K562 (cell line): Measurements from ENCODE around the gene CIART. TPM values are rescaled to one million over a fixed set of nuclear protein-coding genes. Genes with fewer than 3 reads are reported as not detected.
A peak's percentile ranks its signal among the peaks of the same experiment; 100 is the strongest.

Experiments
- CC2D1A ChIP-seq: fragments of 450-650 bp; IDR thresholded peaks from 2 replicates; pipeline ENCODE4 v1.6.1; 2017; ENCODE audit warnings: mild to moderate bottlenecking
- GATA2 ChIP-seq: sonication (generic); formaldehyde crosslinking; IDR thresholded peaks from 2 replicates; pipeline ENCODE4 v1.4.0; 2020; ENCODE audit warnings: mild to moderate bottlenecking, missing genetic modification reagents
- ILF3 ChIP-seq: fragments of 450-650 bp; IDR thresholded peaks from 2 replicates; pipeline ENCODE4 v1.6.1; 2018; ENCODE audit warnings: antibody characterized with exemption, mild to moderate bottlenecking, moderate library complexity, borderline replicate concordance
- PHF21A ChIP-seq: fragments of 450-650 bp; IDR thresholded peaks from 2 replicates; pipeline ENCODE4 v1.6.1; 2017; ENCODE audit warnings: low read depth, borderline replicate concordance
- RFX5 ChIP-seq: IDR thresholded peaks from 2 replicates; pipeline ENCODE4 v1.6.1; 2011; ENCODE audit warnings: low read depth, mild to moderate bottlenecking, improper control_type of control experiment, low read length
- SMC3 ChIP-seq: conservative IDR thresholded peaks from 2 replicates; pipeline ENCODE4 v1.6.1; 2011; ENCODE audit warnings: low read depth, low read length, improper control_type of control experiment; ENCODE audit not compliant: insufficient read depth
- SRSF9 ChIP-seq: fragments of 200-400 bp; formaldehyde crosslinking; IDR thresholded peaks from 2 replicates; pipeline ENCODE4 v1.6.1; 2017; ENCODE audit warnings: low read depth, low read length, borderline replicate concordance
- TAF1 ChIP-seq: IDR thresholded peaks from 2 replicates; pipeline ENCODE4 v1.6.1; 2011; ENCODE audit warnings: mild to moderate bottlenecking, low read length, moderate library complexity; ENCODE audit not compliant: insufficient read depth, control insufficient read depth, severe bottlenecking; ENCODE audit errors: extremely low read depth
- TEAD4 ChIP-seq, 2 experiments: sonication (generic) in 1 of 2; formaldehyde crosslinking in 1 of 2; IDR thresholded peaks; 2 replicates each; pipeline versions ENCODE4 v1.6.1 to v1.8.0; 2012 to 2022; ENCODE audit warnings: borderline replicate concordance in 1 of 2, inconsistent platforms in 1 of 2, low read length in 1 of 2, mild to moderate bottlenecking in 1 of 2, missing genetic modification reagents in 1 of 2
- TRIM24 ChIP-seq, 2 experiments: fragments of 450-650 bp; IDR thresholded peaks; 2 replicates each; pipeline ENCODE4 v1.6.1; 2016
- ZBTB7A ChIP-seq: IDR thresholded peaks from 2 replicates; pipeline ENCODE4 v1.6.1; 2011; ENCODE audit warnings: low read depth, mild to moderate bottlenecking, low read length, moderate library complexity, borderline replicate concordance; ENCODE audit not compliant: control insufficient read depth
- ZNF785 ChIP-seq: fragments of 250-450 bp; sonication (Bioruptor Pico); IDR thresholded peaks from 2 replicates; pipeline ENCODE4 v1.4.0; 2020; ENCODE audit warnings: mild to moderate bottlenecking
- polyA plus RNA-seq, 8 experiments: library from polyadenylated mRNA; depleted of rRNA in 4 of 8; stranded (reverse) in 5 of 8; unstranded in 3 of 8; fragments of >200 nt; fragmentation: Nextera tagmentation in 2 of 8; fragmentation: Illumina TruSeq in 1 of 8; extraction: Ambion mirVana in 2 of 8; extraction: Trizol in 1 of 8; gene quantifications; 2 replicates each; pipeline versions ENCODE4 v1.2.1 to v1.2.3, GENCODE V29; 2011 to 2014; ENCODE audit warnings: inconsistent platforms in 1 of 8, missing spikeins in 1 of 8
- total RNA-seq, 7 experiments: library from RNA; depleted of rRNA in 6 of 7; stranded (reverse); fragments of >200 nt in 6 of 7; fragmentation: Illumina TruSeq in 2 of 7; extraction: Trizol in 2 of 7; gene quantifications; 2 replicates each; pipeline versions ENCODE4 v1.2.1 to v1.2.3, GENCODE V29; 2011 to 2021; ENCODE audit warnings: low replicate concordance in 1 of 7
- TF ChIP-seq, protein P1 (sequence below): fragments of 450-650 bp; IDR thresholded peaks from 2 replicates; pipeline ENCODE4 v1.6.1; 2016; ENCODE audit warnings: mild to moderate bottlenecking, moderate library complexity
- TF ChIP-seq, protein P2 (sequence below): sonication (generic); IDR thresholded peaks from 2 replicates; pipeline ENCODE4 v1.6.1; 2016

The CIART gene
- total and polyA plus RNA-seq, 9 of the 15 experiments (the other 6 are each of a cell fraction or from before 2014, with no cell fraction given) = 0.07 to 0.35 (median 0.19) TPM; not detected in 2

DNA sequence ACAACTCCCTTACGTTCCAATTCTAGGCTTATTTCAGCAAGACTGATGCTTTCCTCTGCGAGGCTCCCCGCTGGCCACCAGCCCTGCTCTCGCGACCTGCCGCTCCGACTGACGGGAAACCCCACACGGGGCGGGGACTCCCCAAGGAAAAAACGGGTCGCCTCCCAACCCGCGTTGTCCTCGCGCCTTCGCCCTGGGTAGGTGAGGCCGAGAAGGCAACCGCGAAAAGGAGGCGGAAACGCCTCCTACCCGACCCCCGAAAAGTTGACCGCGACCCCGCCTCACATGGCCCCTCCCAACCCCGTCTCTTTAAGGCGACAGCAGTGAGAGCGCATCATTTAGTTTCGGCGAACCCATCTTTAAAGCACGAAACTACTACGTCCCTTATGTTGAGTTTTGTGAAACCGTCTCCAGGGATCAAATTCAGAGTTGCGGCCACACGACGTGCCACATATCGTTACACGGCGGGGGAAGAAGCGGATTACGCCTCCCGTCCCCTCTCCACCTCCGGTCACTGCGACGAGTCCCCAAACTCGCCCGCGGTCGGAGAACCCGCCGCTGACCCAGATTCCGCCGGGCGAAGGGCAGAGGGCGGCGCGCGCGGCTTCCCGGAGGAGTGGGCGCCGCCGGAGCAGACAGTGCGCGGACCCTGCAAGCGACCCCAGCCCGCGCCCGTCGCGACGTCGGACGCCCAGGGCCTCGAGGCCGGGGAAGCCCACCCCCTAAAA is 47.6 kb upstream of the CIART start (continued):
- TF ChIP-seq RFX5 (no peak), PHF21A (no peak), GATA2 (no peak), ZNF785 (no peak), TRIM24 (IDR thresholded peaks at IDR 0.05) (0 out of 4 replicates have a peak, but pooled peaks of 1 of the 2 experiments have one; percentile 19), ZBTB7A (peak; percentile 98), SMC3 (no peak), TEAD4 (IDR thresholded peaks at IDR 0.05; ENCODE audit: low read length) (no peak), TEAD4 (CRISPR knock-in tag; IDR thresholded peaks at IDR 0.05; ENCODE audit: borderline replicate concordance) (no peak), SRSF9 (no peak), ILF3 (no peak), TAF1 (peak; percentile 74), CC2D1A (no peak)
- TF ChIP-seq, protein P1, sequence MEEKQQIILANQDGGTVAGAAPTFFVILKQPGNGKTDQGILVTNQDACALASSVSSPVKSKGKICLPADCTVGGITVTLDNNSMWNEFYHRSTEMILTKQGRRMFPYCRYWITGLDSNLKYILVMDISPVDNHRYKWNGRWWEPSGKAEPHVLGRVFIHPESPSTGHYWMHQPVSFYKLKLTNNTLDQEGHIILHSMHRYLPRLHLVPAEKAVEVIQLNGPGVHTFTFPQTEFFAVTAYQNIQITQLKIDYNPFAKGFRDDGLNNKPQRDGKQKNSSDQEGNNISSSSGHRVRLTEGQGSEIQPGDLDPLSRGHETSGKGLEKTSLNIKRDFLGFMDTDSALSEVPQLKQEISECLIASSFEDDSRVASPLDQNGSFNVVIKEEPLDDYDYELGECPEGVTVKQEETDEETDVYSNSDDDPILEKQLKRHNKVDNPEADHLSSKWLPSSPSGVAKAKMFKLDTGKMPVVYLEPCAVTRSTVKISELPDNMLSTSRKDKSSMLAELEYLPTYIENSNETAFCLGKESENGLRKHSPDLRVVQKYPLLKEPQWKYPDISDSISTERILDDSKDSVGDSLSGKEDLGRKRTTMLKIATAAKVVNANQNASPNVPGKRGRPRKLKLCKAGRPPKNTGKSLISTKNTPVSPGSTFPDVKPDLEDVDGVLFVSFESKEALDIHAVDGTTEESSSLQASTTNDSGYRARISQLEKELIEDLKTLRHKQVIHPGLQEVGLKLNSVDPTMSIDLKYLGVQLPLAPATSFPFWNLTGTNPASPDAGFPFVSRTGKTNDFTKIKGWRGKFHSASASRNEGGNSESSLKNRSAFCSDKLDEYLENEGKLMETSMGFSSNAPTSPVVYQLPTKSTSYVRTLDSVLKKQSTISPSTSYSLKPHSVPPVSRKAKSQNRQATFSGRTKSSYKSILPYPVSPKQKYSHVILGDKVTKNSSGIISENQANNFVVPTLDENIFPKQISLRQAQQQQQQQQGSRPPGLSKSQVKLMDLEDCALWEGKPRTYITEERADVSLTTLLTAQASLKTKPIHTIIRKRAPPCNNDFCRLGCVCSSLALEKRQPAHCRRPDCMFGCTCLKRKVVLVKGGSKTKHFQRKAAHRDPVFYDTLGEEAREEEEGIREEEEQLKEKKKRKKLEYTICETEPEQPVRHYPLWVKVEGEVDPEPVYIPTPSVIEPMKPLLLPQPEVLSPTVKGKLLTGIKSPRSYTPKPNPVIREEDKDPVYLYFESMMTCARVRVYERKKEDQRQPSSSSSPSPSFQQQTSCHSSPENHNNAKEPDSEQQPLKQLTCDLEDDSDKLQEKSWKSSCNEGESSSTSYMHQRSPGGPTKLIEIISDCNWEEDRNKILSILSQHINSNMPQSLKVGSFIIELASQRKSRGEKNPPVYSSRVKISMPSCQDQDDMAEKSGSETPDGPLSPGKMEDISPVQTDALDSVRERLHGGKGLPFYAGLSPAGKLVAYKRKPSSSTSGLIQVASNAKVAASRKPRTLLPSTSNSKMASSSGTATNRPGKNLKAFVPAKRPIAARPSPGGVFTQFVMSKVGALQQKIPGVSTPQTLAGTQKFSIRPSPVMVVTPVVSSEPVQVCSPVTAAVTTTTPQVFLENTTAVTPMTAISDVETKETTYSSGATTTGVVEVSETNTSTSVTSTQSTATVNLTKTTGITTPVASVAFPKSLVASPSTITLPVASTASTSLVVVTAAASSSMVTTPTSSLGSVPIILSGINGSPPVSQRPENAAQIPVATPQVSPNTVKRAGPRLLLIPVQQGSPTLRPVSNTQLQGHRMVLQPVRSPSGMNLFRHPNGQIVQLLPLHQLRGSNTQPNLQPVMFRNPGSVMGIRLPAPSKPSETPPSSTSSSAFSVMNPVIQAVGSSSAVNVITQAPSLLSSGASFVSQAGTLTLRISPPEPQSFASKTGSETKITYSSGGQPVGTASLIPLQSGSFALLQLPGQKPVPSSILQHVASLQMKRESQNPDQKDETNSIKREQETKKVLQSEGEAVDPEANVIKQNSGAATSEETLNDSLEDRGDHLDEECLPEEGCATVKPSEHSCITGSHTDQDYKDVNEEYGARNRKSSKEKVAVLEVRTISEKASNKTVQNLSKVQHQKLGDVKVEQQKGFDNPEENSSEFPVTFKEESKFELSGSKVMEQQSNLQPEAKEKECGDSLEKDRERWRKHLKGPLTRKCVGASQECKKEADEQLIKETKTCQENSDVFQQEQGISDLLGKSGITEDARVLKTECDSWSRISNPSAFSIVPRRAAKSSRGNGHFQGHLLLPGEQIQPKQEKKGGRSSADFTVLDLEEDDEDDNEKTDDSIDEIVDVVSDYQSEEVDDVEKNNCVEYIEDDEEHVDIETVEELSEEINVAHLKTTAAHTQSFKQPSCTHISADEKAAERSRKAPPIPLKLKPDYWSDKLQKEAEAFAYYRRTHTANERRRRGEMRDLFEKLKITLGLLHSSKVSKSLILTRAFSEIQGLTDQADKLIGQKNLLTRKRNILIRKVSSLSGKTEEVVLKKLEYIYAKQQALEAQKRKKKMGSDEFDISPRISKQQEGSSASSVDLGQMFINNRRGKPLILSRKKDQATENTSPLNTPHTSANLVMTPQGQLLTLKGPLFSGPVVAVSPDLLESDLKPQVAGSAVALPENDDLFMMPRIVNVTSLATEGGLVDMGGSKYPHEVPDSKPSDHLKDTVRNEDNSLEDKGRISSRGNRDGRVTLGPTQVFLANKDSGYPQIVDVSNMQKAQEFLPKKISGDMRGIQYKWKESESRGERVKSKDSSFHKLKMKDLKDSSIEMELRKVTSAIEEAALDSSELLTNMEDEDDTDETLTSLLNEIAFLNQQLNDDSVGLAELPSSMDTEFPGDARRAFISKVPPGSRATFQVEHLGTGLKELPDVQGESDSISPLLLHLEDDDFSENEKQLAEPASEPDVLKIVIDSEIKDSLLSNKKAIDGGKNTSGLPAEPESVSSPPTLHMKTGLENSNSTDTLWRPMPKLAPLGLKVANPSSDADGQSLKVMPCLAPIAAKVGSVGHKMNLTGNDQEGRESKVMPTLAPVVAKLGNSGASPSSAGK = peak; percentile 74
- TF ChIP-seq, protein P2, sequence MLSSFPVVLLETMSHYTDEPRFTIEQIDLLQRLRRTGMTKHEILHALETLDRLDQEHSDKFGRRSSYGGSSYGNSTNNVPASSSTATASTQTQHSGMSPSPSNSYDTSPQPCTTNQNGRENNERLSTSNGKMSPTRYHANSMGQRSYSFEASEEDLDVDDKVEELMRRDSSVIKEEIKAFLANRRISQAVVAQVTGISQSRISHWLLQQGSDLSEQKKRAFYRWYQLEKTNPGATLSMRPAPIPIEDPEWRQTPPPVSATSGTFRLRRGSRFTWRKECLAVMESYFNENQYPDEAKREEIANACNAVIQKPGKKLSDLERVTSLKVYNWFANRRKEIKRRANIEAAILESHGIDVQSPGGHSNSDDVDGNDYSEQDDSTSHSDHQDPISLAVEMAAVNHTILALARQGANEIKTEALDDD = no peak
